Liver (tissue), 4 donors: ENCODE data around the gene CATSPER4. TPM values are rescaled to one million over a fixed set of nuclear protein-coding genes. Genes with fewer than 3 reads are reported as not detected.

Experiments
- polyA plus RNA-seq, 2 donors: library from polyadenylated mRNA; stranded (reverse) in 1 of 2; unstranded in 1 of 2; fragments of 200-250 nt in 1 of 2; fragments of >200 nt in 1 of 2; fragmentation: Nextera tagmentation in 1 of 2; extraction: Ambion mirVana in 1 of 2; gene quantifications; one replicate each; pipeline versions ENCODE4 v1.2.1 to v1.2.3, GENCODE V29; 2013 to 2015
- total RNA-seq, 2 donors: library from RNA; depleted of rRNA; stranded (reverse); fragments of >200 nt; gene quantifications; one replicate each; pipeline ENCODE4 v1.2.3, GENCODE V29; 2014
- donor health status: healthy.
- donor health status: healthy.
- donor health status: healthy.

CATSPER4 gene
- total and polyA plus RNA-seq, 4 donors = not detected

Other genes with a start within 250 kb of the CATSPER4 start
- 10 to 100 TPM; 10.2 to 13.8 TPM for gene PAFAH2, start 192.5 kb upstream of the CATSPER4 start, total RNA-seq
- gene PAFAH2, start 192.5 kb upstream of the CATSPER4 start, polyA plus RNA-seq = 10 to 100 TPM in 1 of 2 donors, 1 to 10 TPM in 1; 9.0 to 11.4 TPM
- gene EXTL1, start 168.8 kb upstream of the CATSPER4 start, total RNA-seq = under 1 TPM in 1 of 2 donors, not detected in 1; under 0.01 TPM
- gene EXTL1, start 168.8 kb upstream of the CATSPER4 start, polyA plus RNA-seq = not detected
- gene SLC30A2, start 144.5 kb upstream of the CATSPER4 start, total RNA-seq = under 1 TPM; under 0.01 to 0.05 TPM
- under 1 TPM in 1 of 2 donors, not detected in 1; 0.12 TPM for gene SLC30A2, start 144.5 kb upstream of the CATSPER4 start, polyA plus RNA-seq
- gene TRIM63, start 123.0 kb upstream of the CATSPER4 start, total RNA-seq = not detected
- gene TRIM63, start 123.0 kb upstream of the CATSPER4 start, polyA plus RNA-seq = under 1 TPM in 1 of 2 donors, not detected in 1; 0.03 TPM
- 1 to 10 TPM; 6.4 to 9.2 TPM for gene PDIK1L, start 78.8 kb upstream of the CATSPER4 start, total RNA-seq
- 1 to 10 TPM; 3.2 TPM for gene PDIK1L, start 78.8 kb upstream of the CATSPER4 start, polyA plus RNA-seq
- gene FAM110D, start 31.5 kb upstream of the CATSPER4 start, total RNA-seq = under 1 TPM; 0.14 to 0.50 TPM
- under 1 TPM; 0.10 to 0.39 TPM for gene FAM110D, start 31.5 kb upstream of the CATSPER4 start, polyA plus RNA-seq
- not detected for gene C1orf232, start 21.6 kb upstream of the CATSPER4 start, total RNA-seq
- not detected for gene C1orf232, start 21.6 kb upstream of the CATSPER4 start, polyA plus RNA-seq
- gene ZNF593, start 20.7 kb upstream of the CATSPER4 start, total RNA-seq = 10 to 100 TPM in 1 of 2 donors, 1 to 10 TPM in 1; 5.7 to 15.7 TPM
- 10 to 100 TPM; 44.8 to 81.4 TPM for gene ZNF593, start 20.7 kb upstream of the CATSPER4 start, polyA plus RNA-seq
- gene ZNF593OS, start 18.8 kb upstream of the CATSPER4 start, total RNA-seq = not detected
- under 1 TPM; 0.10 to 0.32 TPM for gene ZNF593OS, start 18.8 kb upstream of the CATSPER4 start, polyA plus RNA-seq
- 1 to 10 TPM in 1 of 2 donors, under 1 TPM in 1; 0.56 to 1.2 TPM for gene CNKSR1, start 13.1 kb upstream of the CATSPER4 start, total RNA-seq
- gene CNKSR1, start 13.1 kb upstream of the CATSPER4 start, polyA plus RNA-seq = 1 to 10 TPM in 1 of 2 donors, under 1 TPM in 1; 0.48 to 2.2 TPM
- 10 to 100 TPM in 1 of 2 donors, 1 to 10 TPM in 1; 7.3 to 14.6 TPM for gene CEP85, start 43.6 kb downstream of the CATSPER4 start, total RNA-seq
- 1 to 10 TPM; 2.6 to 3.4 TPM for gene CEP85, start 43.6 kb downstream of the CATSPER4 start, polyA plus RNA-seq
- 10 to 100 TPM in 1 of 2 donors, 1 to 10 TPM in 1; 4.5 to 10.0 TPM for gene SH3BGRL3, start 89.5 kb downstream of the CATSPER4 start, total RNA-seq
- gene SH3BGRL3, start 89.5 kb downstream of the CATSPER4 start, polyA plus RNA-seq = 10 to 100 TPM; 36.0 to 93.2 TPM
- gene UBXN11, start 116.0 kb downstream of the CATSPER4 start, total RNA-seq = 1 to 10 TPM; 3.0 to 9.5 TPM
- gene UBXN11, start 116.0 kb downstream of the CATSPER4 start, polyA plus RNA-seq = 1 to 10 TPM; 5.7 to 8.9 TPM
- gene CD52, start 127.4 kb downstream of the CATSPER4 start, total RNA-seq = 1 to 10 TPM; 1.7 to 4.0 TPM
- 10 to 100 TPM; 13.8 to 16.4 TPM for gene CD52, start 127.4 kb downstream of the CATSPER4 start, polyA plus RNA-seq
- under 1 TPM; under 0.01 TPM for gene CRYBG2, start 163.5 kb downstream of the CATSPER4 start, total RNA-seq
- under 1 TPM in 1 of 2 donors, not detected in 1; 0.12 TPM for gene CRYBG2, start 163.5 kb downstream of the CATSPER4 start, polyA plus RNA-seq
- under 1 TPM in 1 of 2 donors, not detected in 1; 0.17 TPM for gene ZNF683, start 182.1 kb downstream of the CATSPER4 start, total RNA-seq
- gene ZNF683, start 182.1 kb downstream of the CATSPER4 start, polyA plus RNA-seq = under 1 TPM in 1 of 2 donors, not detected in 1; 0.09 TPM
- gene LIN28A, start 220.2 kb downstream of the CATSPER4 start, total RNA-seq = not detected
- not detected for gene LIN28A, start 220.2 kb downstream of the CATSPER4 start, polyA plus RNA-seq
- gene DHDDS, start 241.7 kb downstream of the CATSPER4 start, total RNA-seq = 10 to 100 TPM; 10.6 to 19.7 TPM
- 10 to 100 TPM; 13.5 to 21.7 TPM for gene DHDDS, start 241.7 kb downstream of the CATSPER4 start, polyA plus RNA-seq